Liver (tissue), 9 donors: ENCODE results near the gene GPC3. TPM values are rescaled to one million over a fixed set of nuclear protein-coding genes. Genes with fewer than 3 reads are reported as not detected.

ENCODE experiments used
- DNase-seq: peaks from one replicate; pipeline ENCODE4 v3.0.0-alpha.2; 2017; ENCODE audit warnings: low spot score
- H3K27ac ChIP-seq, 2 donors: one replicate each; pipeline ENCODE4 v1.7.0; 2013; ENCODE audit warnings: inconsistent platforms in 2 of 2, low read length in 2 of 2, control low read depth in 1 of 2, low read depth in 1 of 2, mild to moderate bottlenecking in 1 of 2
- H3K27me3 ChIP-seq, 4 donors: one replicate each; pipeline versions ENCODE4 v1.6.1 to v1.7.0; 2013; ENCODE audit warnings: low read length in 3 of 4, inconsistent platforms in 1 of 4, mild to moderate bottlenecking in 1 of 4, moderate library complexity in 1 of 4; ENCODE audit not compliant: control insufficient read depth in 4 of 4, insufficient read depth in 4 of 4
- H3K36me3 ChIP-seq, 4 donors: one replicate each; pipeline versions ENCODE4 v1.6.1 to v1.7.0; 2013; ENCODE audit warnings: low read length in 3 of 4, mild to moderate bottlenecking in 3 of 4, low read depth in 1 of 4, moderate library complexity in 1 of 4; ENCODE audit not compliant: control insufficient read depth in 4 of 4, insufficient read depth in 3 of 4
- H3K4me1 ChIP-seq, 4 donors: one replicate each; pipeline versions ENCODE4 v1.6.1 to v1.7.0; 2013; ENCODE audit warnings: low read length in 3 of 4, mild to moderate bottlenecking in 3 of 4, moderate library complexity in 1 of 4; ENCODE audit not compliant: control insufficient read depth in 4 of 4, insufficient read depth in 4 of 4
- H3K4me3 ChIP-seq, 3 donors: one replicate each; pipeline versions ENCODE4 v1.6.1 to v1.7.0; 2013; ENCODE audit warnings: low read length in 3 of 3, control low read depth in 1 of 3, low read depth in 1 of 3, mild to moderate bottlenecking in 1 of 3
- H3K9ac ChIP-seq, 2 donors: one replicate each; pipeline ENCODE4 v1.7.0; 2013; ENCODE audit warnings: low read length in 2 of 2, mild to moderate bottlenecking in 2 of 2, moderate library complexity in 2 of 2, control low read depth in 1 of 2, low read depth in 1 of 2
- H3K9me3 ChIP-seq, 4 donors: one replicate each; pipeline versions ENCODE4 v1.6.1 to v1.7.0; 2013; ENCODE audit warnings: low read length in 3 of 4; ENCODE audit not compliant: control insufficient read depth in 4 of 4
- ATF3 ChIP-seq: IDR thresholded peaks from 2 replicates; pipeline ENCODE4 v1.6.1; 2016; ENCODE audit warnings: antibody characterized with exemption
- EGR1 ChIP-seq, 2 donors: IDR thresholded peaks; 2 replicates each; pipeline ENCODE4 v1.6.1; 2016 to 2018; ENCODE audit warnings: antibody characterized with exemption in 2 of 2, low read depth in 2 of 2
- FOXA1 ChIP-seq: IDR thresholded peaks from 2 replicates; pipeline ENCODE4 v1.6.1; 2016; ENCODE audit warnings: antibody characterized with exemption
- FOXA2 ChIP-seq: IDR thresholded peaks from 2 replicates; pipeline ENCODE4 v1.6.1; 2016; ENCODE audit warnings: antibody characterized with exemption
- HNF4A ChIP-seq, 2 donors: conservative IDR thresholded peaks; 2 replicates each; pipeline ENCODE4 v1.6.1; 2016; ENCODE audit warnings: antibody characterized with exemption in 2 of 2, mild to moderate bottlenecking in 2 of 2
- HNF4G ChIP-seq: IDR thresholded peaks from 2 replicates; pipeline ENCODE4 v1.6.1; 2016; ENCODE audit warnings: antibody characterized with exemption
- JUND ChIP-seq, 2 donors: IDR thresholded peaks; 2 replicates each; pipeline ENCODE4 v1.6.1; 2016; ENCODE audit warnings: antibody characterized with exemption in 2 of 2
- MAX ChIP-seq: IDR thresholded peaks from 2 replicates; pipeline ENCODE4 v1.6.1; 2016; ENCODE audit warnings: antibody characterized with exemption
- NR2F2 ChIP-seq: IDR thresholded peaks from 2 replicates; pipeline ENCODE4 v1.6.1; 2016; ENCODE audit warnings: antibody characterized with exemption
- RAD21 ChIP-seq, 2 donors: IDR thresholded peaks; 2 replicates each; pipeline ENCODE4 v1.6.1; 2016; ENCODE audit warnings: antibody characterized with exemption in 2 of 2, mild to moderate bottlenecking in 2 of 2
- REST ChIP-seq: IDR thresholded peaks from 2 replicates; pipeline ENCODE4 v1.6.1; 2016; ENCODE audit warnings: antibody characterized with exemption, mild to moderate bottlenecking
- RXRA ChIP-seq, 2 donors: IDR thresholded peaks; 2 replicates each; pipeline ENCODE4 v1.6.1; 2017 to 2018; ENCODE audit warnings: antibody characterized with exemption in 2 of 2, mild to moderate bottlenecking in 1 of 2
- SP1 ChIP-seq: IDR thresholded peaks from 2 replicates; pipeline ENCODE4 v1.6.1; 2018; ENCODE audit warnings: antibody characterized with exemption, mild to moderate bottlenecking
- TAF1 ChIP-seq: conservative IDR thresholded peaks from 2 replicates; pipeline ENCODE4 v1.6.1; 2016; ENCODE audit warnings: antibody characterized with exemption, mild to moderate bottlenecking
- YY1 ChIP-seq: IDR thresholded peaks from 2 replicates; pipeline ENCODE4 v1.6.1; 2016; ENCODE audit warnings: antibody characterized with exemption, mild to moderate bottlenecking
- WGBS: extraction: QIAGEN DNeasy Blood & Tissue Kit; methylation state at CpG from one replicate; pipeline ENCODE4 v1.1.7; 2013; 5-methylcytosine and 5-hydroxymethylcytosine counted together
- polyA plus RNA-seq, 2 donors: library from polyadenylated mRNA; stranded (reverse) in 1 of 2; unstranded in 1 of 2; fragments of 200-250 nt in 1 of 2; fragments of >200 nt in 1 of 2; fragmentation: Nextera tagmentation in 1 of 2; extraction: Ambion mirVana in 1 of 2; gene quantifications; one replicate each; pipeline versions ENCODE4 v1.2.1 to v1.2.3, GENCODE V29; 2013 to 2015
- total RNA-seq, 2 donors: library from RNA; depleted of rRNA; stranded (reverse); fragments of >200 nt; gene quantifications; one replicate each; pipeline ENCODE4 v1.2.3, GENCODE V29; 2014
- TF ChIP-seq, protein P1 (sequence below): IDR thresholded peaks from 2 replicates; pipeline ENCODE4 v1.6.1; 2016; ENCODE audit warnings: antibody characterized with exemption
- donor health status: healthy.
- donor health status: healthy.
- donor health status: healthy.
- donor health status: healthy.
- donor health status: healthy.

The GPC3 gene
- total and polyA plus RNA-seq, 4 donors, result 0.40 to 1,133 (median 1.5) TPM

DNA sequence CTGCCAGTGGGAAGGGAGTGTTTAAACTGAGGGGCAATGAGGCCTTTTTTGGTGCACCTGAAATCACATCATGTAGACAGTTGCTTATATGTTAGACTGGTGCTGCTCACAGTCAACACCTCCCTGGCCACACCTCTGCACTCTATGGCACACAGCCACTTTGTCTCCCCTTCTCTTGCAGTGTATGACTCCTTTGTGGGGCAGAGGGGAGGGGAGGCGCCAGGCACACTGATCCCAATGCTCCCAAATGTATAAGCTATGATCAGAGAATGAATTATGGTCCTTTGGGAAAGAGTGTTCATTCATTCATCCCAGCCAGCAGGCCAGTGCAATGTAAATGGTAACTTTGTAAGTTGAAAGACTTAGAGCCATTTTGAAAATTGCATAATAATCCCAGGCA is 4.6 kb upstream of the GPC3 start:
- 96% methylated on average over 1 of the region's 1 CpG for WGBS
- peaks cover 3 to 9% (median 6%) of the 10 kb centered on the region in 4 donors for H3K4me1 ChIP-seq
- peaks cover 0 to 2% (median under 1%) of the 10 kb centered on the region in 4 donors for H3K27me3 ChIP-seq
- H3K27ac ChIP-seq, result no peak overlapping the region
- no peak for DNase-seq
- H3K9ac ChIP-seq, result no peak overlapping the region
- H3K4me3 ChIP-seq, result no peak overlapping the region
- H3K9me3 ChIP-seq, result no peaks in the 10 kb centered on the region
- TF ChIP-seq REST (no peak), MAX (no peak), ATF3 (no peak), YY1 (no peak), TAF1 (no peak), RXRA (IDR thresholded peaks at IDR 0.05) (no peak), EGR1 (IDR thresholded peaks at IDR 0.05; ENCODE audit: low read depth in 2 of 2) (no peak), JUND (IDR thresholded peaks at IDR 0.05) (no peak), FOXA2 (no peak), NR2F2 (no peak), HNF4G (no peak), HNF4A (conservative IDR thresholded peaks at IDR 0.05) (no peak), FOXA1 (no peak), SP1 (no peak), RAD21 (IDR thresholded peaks at IDR 0.05) (no peak)
- TF ChIP-seq, protein P1, sequence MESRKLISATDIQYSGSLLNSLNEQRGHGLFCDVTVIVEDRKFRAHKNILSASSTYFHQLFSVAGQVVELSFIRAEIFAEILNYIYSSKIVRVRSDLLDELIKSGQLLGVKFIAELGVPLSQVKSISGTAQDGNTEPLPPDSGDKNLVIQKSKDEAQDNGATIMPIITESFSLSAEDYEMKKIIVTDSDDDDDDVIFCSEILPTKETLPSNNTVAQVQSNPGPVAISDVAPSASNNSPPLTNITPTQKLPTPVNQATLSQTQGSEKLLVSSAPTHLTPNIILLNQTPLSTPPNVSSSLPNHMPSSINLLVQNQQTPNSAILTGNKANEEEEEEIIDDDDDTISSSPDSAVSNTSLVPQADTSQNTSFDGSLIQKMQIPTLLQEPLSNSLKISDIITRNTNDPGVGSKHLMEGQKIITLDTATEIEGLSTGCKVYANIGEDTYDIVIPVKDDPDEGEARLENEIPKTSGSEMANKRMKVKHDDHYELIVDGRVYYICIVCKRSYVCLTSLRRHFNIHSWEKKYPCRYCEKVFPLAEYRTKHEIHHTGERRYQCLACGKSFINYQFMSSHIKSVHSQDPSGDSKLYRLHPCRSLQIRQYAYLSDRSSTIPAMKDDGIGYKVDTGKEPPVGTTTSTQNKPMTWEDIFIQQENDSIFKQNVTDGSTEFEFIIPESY, result no peak
- H3K36me3 ChIP-seq, result no peaks in the 10 kb centered on the region

DNA sequence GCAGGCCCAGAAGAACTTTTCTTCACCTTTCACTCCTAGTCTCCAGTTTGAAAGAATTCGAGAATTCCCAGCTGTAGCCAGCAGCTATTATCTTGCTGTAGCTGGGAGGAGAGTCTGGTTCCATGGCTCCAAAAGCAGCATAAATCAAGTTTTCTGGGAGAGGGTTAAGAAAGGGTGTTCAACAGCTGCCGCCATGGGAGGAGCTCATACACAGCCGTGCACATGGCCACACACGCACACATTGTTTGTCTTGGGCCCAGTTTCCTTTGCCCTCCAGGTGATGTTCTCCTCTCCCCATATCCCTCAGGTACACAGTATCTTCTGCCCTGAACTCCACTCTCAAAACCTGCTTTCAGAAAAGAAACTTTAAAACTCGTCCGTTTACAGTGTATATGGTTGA is 4.1 kb upstream of the GPC3 start:
- no peak for TF ChIP-seq RAD21 (IDR thresholded peaks at IDR 0.05)
- TF ChIP-seq FOXA1, result no peak
- WGBS, result 86% methylated on average over 6 of the region's 6 CpGs

More for the DNA sequence above, 4.1 kb upstream of the GPC3 start:
- Histone ChIP-seq H3K4me3 (no peak overlapping the region), H3K4me1 (peaks cover 4 to 11% (median 7%) of the 10 kb centered on the region in 4 donors), H3K36me3 (no peaks in the 10 kb centered on the region), H3K9me3 (no peaks in the 10 kb centered on the region), H3K27me3 (peaks cover 0 to 2% (median 1%) of the 10 kb centered on the region in 4 donors), H3K27ac (no peak overlapping the region), H3K9ac (no peak overlapping the region)
- no peak for DNase-seq
